ENCODE data around the gene RAG1.

RAG1 gene

DNA sequence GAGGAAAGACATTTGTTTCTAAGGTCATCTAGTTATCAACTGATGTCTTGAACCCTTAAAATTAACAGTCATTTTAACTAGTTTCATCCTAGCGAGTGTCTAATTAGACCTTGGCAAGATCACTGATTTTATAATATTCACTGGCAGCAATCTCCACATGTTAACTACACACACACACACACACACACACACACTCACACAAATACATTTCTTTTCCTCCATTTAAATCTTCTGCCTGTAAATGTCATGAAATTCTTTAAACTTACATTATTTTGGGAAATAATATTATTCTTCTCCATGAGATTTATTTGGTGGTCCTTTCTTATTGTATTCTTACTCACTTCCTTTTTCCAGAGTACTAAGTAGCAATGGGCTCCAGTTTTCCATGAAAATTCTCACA is 23.6 kb downstream of the RAG1 start:
- FAIRE-seq: no peak

DNA sequence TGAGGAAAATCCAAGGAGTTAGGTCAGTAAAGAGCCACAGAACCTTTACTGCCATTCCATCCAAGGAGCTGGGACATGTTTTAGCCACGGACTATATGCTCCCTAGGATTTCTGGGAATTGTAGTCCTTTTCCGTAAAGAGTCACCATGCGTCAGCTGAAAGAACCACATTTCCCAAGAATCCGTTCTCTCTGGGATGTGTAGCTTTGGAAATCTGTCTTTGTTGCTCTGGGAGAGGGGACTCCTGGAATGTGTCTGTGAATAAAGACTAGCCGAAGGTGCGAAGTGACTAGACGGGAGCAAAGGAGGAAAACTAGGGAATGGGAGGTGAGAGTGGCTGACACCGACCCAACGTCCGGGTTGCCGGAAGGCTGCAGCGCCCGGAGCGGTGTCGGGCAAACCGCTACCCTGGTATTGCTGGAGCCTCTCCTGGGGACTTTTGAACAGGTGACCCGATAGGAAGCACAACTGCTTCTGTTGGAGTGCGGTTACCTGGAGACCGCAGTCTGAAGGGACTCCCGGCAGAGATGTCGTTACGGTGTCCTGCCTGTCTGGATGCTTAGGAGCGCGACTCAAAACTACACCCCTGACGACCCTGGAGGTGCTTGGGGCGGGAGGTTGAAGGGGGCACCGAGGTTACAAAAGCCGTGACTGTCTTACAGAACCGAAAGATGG is 26.6 kb downstream of the RAG1 start, which contains the start of gene IFTAP:
TSS of gene IFTAP (plus strand) at position 187 of the 674 bp plus-strand sequence. CDS start 15,602 bp downstream, outside the sequence.
- peak; percentile 80 for FAIRE-seq

DNA sequence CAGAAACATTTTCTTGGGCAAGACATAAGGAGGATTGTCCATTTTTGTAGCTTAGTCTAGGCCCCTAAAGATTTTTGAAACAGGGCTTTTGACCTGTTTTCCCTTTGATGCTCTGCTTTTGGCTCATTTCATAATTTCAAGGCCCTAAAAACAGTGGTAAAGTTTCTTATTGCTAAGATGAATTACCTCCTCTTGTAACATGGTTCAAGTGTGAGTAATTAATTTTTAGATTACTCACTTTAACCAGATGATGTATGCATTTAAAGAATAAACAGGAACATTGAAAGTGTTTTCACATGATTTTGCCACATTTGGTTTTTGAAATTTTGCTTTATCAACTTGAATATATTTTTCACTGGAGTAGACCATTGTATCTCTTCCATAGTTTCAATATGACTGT is 29.1 kb downstream of the RAG1 start:
- FAIRE-seq: no peak

DNA sequence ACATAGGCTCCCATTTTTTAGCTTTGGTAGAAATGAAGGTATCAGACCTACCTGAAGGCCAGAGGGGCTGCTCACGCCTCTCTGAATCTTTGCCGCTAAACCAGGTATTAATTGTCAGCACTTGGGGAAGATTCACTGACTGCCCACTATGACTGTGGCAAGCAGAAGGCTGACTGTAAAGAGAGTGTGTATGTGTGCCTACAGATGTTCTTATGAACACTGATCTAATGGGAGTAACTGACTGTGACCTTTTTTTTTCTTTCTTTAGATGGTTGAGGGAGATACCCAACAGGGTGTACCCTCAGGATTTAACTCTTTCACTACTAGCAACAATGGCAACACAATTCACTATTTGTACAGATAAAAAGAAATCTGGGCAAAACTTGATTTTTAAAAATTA is 30.2 kb downstream of the RAG1 start, which contains the start of gene RAG2:
TSS of gene RAG2 (minus strand) at position 186 of the 400 bp plus-strand sequence. CDS start 4,068 bp downstream, outside the sequence.
- FAIRE-seq: no peak

DNA sequence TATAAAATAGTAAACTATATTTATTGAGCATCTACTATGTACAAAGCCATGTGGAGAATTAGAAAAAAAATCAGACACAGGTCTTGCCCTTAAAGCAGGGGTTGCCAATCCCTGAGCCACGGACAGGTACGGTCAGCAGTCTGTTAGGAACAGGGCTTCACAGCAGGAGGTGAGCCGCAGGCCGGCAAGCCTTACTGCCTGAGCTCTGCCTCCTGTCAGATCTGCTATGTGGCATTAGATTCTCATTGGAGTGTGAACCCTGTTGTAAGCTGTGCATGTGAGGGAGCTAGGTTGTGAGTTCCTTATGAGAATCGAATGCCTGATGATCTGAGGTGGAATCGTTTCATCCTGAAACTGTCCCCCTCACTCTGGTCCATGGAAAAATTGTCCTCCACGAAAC is 32.4 kb downstream of the RAG1 start:
- no peak for FAIRE-seq

DNA sequence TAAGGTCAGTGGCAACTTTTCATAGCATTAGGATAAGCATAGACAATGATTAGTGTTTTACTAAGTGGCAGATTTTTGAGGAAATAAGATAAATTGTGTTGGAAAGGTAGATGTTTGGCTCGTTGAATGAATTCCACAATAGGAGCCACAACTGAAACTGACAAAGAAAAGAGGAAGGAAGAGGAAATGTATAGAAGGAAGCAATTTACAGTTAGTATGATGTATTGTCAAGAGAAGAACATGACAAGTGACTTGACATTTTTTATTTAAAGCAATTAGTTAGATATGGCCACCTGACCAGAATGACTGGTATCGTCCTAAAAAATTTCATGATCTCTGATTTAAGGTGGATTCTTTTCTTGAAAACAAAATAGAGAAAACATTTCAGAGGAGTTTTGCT is 33.3 kb downstream of the RAG1 start:
- no peak for FAIRE-seq

DNA sequence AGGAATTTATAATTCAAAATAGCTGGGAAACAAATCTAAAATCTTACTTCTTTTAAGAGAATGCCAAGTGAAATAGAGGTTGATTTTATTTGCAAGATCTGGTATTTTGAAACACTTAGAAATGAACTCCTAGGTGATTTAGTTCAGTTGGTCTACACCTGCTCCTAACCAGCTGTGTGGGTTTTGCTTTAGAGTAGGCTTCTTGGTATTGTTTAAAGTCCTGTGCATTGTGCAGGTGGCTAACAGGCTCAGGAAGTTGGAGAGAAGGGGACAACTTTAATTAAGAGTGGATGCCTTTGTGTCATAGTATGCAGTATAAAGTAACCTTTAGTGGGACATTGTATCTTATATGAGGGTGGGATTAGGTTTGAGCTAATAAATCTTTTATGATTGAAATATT is 34.3 kb downstream of the RAG1 start:
- no peak for FAIRE-seq

DNA sequence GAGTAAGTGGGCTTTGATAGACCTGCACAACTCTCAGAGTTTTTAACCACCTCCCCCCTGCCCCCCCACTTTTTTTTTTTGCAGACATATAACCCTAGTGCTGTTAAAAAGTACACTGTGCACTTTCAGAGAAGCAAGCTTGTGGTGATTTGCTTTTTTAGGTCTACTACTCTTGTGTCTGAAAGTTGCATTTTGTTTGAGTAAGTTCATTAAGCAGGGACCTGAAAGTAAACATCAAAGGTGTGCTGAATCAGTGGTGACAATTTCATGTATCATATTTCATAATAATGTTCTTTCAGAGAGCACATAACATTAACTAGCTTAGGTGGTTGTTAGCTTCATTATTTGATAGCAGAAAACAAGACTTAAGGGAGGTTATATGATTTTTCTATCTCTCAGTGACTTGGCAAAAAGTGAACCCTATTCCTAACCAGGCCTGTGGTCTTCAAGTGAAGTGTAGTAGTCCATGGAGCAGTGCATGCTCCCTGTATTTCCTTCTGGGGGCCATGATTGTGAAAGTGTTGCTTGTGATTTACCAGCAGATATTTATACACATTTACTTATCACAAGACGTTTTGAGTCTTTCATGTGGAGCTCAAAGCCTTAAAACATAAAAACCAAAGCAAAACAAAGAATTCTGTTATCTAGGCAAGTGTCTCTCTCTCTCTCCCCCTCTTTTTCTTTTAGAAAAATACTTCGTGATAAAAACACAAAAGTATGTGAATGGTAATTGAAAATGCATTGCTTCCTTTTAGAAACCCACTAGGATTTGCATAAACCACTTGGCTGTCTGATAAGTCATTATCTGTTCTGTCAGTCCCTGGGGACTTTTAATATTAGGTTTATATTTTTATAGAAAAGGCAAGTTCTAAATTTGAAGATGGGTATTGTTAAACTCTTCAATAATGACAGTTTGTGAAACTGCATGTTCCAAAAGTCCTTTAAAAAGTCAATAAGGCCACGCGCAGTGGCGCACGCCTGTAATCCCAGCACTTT is 37.7 kb downstream of the RAG1 start:
- no peak for FAIRE-seq

DNA sequence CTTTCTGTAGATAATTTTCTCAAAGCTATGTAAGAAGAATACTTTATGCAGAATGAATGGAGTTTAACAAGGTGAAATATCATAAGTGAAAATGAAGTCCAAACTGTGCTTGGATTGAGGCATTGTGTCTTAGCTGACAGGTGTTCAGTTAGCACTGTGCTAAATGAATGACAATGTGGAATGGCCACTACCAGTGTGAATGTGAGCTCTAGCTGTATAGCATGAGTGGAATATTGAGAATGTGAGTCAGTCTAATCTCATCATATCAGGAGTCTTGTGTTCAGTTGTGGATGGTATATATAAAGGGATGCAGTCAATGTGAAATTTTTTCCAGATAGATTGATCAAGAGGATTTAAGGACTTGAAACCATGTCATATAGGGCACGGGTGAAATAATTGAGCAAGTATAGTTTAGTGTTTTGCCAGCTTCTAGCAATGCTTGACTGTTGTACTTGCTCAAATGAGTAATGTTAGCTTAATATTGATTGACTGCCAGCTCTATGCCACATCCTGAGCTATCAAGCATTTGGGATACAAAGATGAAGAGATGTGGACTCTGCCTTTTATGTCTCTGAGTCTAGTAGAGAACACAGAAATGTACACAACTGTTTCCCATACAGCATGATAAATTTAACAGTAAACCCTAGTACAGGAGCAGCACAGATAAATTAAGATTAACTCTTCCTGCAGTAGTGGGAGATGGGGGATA is 40.8 kb downstream of the RAG1 start:
- FAIRE-seq: no peak

DNA sequence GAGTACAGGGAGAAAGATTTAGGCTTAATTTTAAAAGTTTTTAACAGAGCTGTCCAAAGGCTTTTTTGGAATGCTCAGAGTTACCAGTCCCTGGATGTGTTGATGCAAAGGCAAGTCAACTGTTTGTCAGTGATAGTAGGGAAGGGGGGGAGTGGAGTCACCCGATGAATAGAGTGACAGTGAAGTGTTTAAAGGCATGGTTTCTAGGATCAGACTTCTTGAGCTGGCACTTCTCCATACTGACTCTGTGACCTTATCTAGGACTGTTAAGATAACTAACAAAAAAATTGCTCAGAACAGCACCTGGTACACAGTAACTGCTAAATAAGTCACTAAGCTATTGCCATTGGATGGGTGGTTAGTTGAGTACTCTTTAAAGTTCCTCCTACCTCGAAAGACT is 41.6 kb downstream of the RAG1 start:
- FAIRE-seq: no peak

DNA sequence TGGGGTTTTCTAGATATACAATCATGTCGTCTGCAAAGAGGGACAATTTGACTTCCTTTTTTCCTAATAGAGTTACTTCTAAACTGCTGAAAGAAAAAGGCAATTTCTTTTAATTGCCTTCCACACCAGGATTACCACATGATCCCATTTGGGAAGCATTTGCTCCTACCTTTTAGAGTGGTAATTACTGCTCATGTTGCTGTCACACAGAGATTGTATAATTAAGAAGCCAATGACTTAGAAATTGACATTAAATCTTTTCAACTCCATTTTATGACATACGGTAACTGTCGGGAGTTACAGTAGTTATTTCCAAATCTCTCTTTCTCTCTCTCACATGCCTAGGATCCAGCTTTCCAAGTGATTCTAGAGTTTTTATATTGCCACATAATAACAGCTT is 48.0 kb downstream of the RAG1 start:
- FAIRE-seq: no peak

DNA sequence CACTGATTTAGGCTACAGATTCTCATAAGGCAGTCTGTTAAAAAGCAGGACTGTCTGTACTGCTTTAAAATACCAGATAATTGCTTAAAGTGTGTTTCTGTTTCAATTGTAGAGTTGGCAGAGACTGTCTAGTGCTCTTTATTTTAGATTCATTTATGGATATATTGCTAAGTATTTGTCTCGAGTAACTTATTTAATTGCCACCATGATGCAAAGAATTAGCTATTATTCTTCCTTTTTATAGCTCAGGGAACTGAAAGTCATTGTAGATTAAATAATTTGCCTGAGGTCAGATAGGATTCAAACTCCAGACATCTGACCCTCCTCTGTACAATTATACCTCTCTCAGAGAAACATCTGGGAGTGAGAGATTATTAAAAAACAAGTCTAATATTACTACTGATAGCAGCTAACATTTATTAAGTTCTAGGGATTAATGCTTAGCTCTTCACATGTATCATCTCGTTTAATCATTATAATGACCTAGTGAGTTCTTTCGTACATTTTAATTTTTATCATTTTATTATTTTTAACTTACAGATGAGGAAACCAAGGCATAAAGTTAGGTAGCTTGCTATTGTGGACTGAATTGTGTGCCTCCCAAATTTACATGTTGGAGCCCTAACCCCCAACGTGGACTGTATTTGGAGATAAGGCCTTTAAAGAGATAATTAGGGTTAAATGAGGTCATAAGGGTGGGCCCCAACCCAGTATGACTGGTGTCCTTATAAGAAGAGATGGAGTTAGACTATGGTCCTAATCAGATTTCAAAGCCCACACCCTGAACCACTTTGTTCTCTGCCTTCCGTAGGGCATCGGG is 49.9 kb downstream of the RAG1 start:
- FAIRE-seq: no peak

DNA sequence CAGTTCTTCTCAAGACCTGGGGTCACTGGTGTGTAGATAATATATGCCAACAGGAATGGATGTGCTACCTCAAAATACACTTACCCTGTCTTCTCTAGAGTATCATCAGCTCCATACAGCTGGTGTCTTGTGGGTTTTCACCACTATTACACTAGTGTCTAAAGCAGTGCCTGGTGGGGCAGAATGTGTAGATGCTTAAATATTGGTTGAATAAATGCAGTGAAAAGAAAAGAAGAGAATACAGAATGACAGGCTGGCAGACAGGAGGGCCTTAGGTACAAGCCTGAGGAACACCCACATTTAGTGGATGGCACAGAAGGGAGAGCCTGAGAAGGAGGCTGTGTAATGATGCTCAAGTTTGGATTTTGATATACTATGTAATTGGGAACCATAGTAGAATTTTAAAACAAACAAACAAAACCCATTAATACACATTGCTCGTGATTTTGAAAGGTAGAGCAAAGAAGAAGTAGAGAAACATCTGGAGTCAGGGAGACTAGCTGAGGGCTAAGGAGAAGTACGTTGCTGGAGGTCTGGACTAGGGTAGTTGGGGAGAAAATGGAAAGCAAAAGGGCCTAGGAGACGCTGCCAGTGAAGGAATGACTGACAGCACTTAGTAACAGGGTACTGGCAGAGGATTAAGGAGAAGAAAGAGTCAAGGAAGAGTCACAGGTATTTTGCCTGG is 50.7 kb downstream of the RAG1 start:
- FAIRE-seq: no peak

DNA sequence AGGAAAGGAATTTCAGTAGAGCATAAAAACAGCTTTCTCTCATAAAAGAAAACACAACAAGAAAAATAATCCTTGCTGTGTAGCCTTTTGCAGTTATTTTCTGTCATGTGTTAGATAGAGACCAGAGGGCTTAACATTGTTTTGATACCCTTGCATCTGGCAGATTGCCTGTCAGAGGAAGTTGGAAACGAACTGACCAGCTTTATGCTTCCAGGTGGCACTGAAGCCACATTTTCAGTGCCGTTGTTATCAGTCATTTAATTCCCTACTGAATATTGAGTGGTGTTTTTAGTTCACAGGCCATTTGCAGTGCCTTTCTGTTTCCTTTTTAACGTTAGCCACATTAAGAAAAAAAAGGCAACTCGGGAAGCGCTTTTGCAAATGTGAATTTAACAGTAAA is 51.7 kb downstream of the RAG1 start:
- FAIRE-seq: no peak

DNA sequence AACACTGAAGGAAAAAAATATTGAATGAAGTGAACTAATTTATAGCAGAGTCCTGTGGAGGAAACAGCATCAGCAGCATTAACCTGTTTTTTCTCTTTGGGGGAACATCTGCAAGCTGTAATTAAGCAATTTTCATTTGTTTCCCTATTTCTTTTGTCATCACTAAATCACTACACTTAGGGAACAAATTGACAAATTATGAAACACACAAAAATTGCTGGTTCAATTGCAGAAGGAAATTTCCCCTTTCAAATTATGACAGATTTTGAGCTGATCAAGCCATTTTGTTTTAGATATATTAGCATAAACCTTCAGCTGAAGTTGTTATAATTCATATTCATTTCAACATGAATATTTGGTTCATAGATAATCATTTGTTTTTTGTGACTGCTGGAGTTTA is 52.4 kb downstream of the RAG1 start:
- no peak for FAIRE-seq

DNA sequence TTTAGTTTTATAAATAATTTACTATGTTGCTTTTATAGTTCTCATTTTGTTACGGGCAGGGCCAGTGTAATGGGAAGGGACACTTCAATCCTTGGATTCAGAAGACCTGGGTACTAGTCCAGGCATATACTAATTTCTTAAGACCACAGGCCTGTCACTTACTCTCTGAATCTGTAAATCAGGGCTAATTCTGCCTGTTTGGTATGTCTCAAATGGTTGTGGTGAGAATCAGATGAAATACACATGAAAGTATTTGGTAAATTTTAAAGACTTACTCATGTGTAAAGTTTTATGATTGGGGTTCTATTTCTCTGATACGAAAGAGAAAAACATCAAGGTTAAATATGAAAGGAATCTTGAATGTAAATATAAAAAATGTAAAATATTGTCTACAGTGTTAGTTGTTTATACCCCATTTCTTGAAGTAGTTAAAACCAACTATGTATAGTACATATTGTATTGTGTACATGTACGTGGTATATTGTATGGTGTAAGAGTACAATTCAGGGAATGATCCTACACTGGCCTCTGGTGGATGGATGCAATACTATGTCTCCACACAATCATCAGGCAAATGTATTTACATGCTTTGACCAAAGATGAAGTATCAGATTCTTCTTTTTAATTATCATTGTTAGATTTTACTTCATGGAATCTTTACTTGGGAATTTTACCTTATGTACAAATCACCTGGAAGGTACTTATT is 54.8 kb downstream of the RAG1 start:
- peak; percentile 73 for FAIRE-seq

DNA sequence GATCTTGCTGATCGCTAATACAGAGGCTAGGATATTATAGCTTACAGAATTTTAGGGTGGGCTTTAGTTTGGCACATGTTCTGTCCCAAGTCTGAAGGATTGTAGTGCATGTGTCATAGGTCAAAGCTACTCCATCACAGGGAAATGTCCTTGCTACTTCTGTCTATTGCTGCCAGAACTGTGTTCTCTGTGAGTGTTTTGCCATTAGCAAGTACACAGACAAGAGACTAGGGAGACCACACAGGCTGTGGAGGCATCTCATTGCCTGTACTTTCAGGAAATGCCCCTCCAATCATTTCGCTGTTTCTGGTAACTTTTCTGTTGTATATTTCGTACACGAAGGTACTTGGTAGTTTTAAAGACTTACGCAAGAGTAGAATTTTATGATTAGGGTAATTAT is 55.7 kb downstream of the RAG1 start:
- no peak for FAIRE-seq

DNA sequence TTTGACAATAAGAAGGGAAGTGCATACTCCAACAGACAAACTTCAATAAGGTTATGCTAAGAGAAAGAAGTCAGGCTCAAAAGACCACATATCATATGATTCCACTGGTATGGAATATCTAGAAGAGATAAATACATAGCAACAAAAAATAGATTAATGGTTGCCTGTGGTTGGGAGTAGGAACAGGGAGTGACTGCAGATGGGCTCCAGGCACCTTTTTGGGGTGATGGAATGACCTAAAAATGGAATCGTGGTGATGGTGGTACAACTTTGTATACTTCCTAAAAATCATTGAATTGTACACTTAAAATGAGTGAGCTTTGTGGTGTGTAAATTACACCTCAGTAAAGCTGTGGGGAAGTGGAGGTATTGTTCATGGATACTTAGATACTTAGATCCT is 59.2 kb downstream of the RAG1 start:
- no peak for FAIRE-seq

DNA sequence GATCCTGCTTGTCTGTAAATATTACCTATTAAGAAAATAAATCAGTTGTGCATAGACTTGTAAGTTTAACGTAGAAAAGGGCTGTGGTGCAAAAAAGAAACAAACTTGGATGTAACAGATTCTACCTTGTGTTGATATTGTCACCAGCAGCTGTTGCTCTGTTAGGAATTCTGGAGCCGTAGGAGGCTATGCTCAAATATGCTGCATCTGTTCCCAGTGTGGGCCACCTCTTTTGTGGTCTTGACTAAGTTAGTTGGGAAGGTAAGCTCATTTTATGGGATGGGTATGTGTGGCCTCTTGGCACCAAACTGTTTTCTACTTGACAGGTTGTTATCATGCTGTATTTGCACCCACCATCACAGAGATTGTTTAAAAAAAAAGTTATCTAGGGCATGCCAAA is 59.7 kb downstream of the RAG1 start:
- no peak for FAIRE-seq

DNA sequence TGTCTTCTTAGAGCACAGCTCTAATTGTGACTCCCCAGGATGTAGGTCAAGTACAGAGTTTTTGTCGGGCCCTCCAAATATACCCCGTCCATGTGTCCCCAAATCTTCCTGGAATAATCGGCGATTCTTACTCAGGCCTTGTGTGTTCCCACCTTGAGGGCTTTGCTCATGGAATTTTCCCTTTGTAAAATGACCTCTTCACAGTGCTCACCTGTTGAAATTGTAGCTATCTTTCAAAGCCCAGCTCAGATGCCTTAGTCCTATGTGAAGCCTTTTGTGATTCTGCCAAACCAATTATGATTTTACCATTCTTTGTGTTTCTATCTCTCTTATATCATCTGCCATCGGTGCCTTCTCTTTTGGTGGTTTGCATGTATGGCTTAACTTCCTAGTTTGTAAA is 60.3 kb downstream of the RAG1 start:
- FAIRE-seq: no peak

DNA sequence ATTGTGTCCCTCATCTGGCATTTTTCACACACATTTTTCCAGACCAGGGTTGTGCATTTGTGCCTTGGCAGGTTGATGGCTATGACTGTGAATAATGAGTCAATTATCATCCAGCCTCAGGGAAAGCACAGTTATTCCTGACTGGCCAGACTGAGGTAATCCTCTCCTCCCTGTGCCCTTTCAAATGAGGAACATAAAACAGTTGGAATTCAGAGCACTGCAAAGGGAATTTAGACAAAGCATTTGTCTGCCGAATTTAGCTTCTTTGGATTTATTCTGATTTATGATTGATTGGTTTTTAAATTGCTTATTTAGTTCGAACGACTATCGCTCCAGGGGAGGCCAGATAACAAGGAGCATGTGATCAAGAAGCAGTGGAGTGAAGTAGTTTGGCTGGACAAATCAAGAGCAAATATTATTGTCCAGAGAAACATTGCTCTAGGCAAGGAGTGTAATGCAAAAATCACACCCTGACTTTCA is 61.0 kb downstream of the RAG1 start:
- no peak for FAIRE-seq

Measured in TTC549 (cell line).